GM21447 (cell line): ENCODE results near the gene ARPC1A.
"Not testable (repeated sequence)": the region's sequence is repeated elsewhere in the genome, so short reads cannot be mapped to it uniquely, and the experiment has no call there.

Experiments
- ATAC-seq: cut with Tn5 transposase; IDR thresholded peaks from one replicate; pipeline ENCODE4 v1.9.1; 2021; ENCODE audit not compliant: unreplicated experiment

The ARPC1A gene

GRCh38 chr7:99368750-99369389 is 43.2 kb downstream of the ARPC1A start:
- no peak for ATAC-seq

- no peak for ATAC-seq
Measured at GRCh38 chr7:99369767-99370391, 44.2 kb downstream of the ARPC1A start.

- no peak for ATAC-seq
Measured at GRCh38 chr7:99371376-99371920, 45.8 kb downstream of the ARPC1A start.

DNA sequence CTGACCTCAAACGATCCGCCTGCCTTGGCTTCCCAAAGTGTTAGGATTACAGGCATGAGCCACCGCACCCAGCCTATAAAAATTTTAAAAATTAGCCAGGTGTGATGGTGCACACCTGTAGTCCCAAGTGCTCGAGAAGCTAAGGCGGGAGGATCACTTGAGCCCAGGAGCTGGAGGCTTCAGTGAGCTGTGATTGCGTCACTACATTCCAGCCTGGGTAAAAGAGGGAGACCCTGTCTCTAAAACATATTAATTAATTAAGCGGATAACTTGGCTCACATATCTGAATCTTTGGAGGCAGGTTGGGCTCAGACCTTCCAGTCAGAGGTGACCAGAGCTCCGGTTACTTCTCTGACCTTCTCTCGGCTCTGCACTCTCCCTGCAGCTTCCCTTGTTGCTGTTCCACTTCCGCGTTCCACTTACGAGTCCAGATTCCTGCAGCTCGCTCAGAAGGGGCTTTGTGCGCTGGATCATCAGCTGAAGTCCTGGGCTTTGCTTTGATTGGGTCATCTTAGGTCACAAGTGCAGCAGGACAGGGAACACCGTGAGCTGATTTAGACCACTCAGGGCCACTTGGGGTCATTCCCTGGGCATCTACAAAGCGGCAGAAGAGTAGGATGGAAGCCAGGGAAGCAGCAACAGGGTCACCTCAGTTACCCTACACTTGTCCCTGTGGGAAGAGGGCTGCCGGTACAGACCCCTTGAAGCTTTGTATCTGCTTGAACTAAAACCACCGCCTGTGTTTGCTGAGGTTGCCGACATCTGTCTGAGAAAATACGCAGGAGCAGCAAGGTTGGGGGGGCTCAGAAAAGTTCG is 46.8 kb downstream of the ARPC1A start:
- no peak for ATAC-seq

GRCh38 chr7:99373091-99374066 is 47.7 kb downstream of the ARPC1A start:
- ATAC-seq: no peak

DNA sequence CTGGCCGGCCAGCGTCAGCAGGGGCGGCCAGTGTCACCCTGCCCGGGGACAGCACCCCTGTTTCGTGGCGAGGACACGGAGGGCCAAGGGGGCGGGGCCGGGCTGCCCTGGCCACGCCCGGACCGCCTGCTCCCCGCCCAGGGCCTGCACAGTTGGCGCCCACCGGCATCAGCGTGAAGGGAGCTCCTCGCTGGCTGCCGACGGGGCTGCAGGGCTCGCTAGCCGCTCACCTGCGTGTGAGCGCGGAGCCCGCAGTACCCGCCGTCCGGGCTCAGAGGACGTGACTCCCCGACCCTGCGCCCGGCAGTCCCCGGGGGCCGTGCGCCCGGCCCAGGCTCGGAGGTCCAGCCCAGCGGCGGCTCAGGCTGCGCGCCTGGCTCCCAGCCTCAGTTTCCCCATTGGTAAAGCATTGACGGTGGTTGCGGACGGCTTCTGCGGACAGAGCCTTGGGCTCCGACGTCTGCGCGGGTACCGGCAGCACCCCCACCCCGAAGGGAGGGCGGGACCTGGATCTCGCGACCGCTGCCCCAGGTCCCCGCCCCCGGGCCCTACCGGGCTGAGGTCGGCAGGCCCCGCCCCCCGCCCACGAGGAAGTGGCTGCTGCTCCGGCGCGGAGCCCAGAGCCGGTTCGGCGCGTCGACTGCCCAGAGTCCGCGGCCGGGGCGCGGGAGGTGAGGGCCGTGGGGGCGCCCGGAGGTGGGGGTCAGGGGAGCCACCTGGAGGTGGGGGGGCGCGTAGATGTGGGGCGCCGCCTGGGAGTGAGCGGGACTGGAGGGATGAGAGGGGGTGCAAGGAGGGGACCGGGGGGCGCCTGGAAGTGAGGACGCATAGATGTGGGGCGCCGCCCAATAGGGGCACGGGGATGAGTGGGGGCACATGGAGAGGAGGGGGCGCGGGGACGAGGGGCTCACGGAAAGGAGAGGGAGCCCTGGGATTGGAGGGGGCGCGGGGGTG is 48.7 kb downstream of the ARPC1A start, which contains the start of gene ARPC1B:
Gene ARPC1B (plus strand): TSS at position 620 of the 954 bp plus-strand sequence. CDS start 10,985 bp downstream, outside the sequence.
- ATAC-seq: peak; percentile 58

DNA sequence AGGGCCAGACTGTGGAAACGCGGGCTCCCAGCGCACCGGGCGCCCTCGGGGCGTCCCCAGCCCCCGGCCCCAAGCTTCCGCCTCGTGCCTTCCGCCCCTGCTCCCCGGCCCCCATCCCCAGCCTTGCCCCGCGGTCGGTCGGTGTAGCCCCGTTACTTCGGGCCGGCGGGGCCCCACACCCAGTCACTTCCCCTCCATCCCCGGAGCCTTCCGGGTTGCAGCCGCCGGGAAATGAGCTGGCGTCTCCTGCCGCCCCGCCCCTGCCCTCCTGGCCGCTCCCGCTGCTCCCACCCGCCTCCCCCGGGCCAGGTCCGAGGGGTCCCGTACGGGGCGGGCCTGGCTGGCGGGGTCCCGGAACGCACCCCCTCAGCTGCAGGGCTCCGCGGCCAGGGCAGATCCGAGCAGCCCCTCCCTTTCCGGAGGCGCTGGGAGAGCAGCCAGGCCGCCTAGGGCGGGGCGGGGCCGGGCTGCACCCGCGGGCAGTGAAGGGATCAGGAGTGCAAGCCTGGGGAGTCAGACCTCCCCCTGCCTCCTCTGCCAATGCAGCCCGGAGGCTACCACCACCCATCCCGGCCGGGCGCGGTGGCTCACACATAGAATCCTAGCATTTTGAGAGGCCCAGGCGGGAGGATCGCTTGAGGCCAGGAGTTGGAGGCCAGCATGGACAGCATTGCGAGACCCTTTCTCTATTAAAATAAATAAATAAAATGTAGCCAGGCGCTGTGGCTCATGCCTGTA is 49.5 kb downstream of the ARPC1A start:
- peak; percentile 42 for ATAC-seq

- peak; percentile 23 for ATAC-seq
Measured at GRCh38 chr7:99379043-99379577, 53.4 kb downstream of the ARPC1A start.

DNA sequence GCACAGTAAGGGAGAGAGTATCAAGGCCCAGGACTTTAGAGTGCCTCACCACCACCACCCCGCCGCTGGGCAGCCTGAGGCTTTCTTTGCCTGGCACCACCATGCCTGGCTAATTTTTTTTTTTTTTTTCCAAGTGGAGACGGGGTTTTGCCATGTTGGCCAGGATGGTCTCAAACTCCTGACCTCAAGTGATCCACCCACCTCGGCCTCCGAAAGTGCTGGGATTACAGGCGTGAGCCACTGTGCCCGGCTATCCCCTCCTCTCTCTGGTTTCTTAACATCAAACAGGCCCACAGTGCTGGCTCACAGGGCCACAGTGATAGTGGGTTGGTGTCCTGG is 54.0 kb downstream of the ARPC1A start:
- not testable (repeated sequence) for ATAC-seq

GRCh38 chr7:99380032-99380822 is 54.5 kb downstream of the ARPC1A start:
- peak; percentile 49 for ATAC-seq

GRCh38 chr7:99380823-99381663 is 55.3 kb downstream of the ARPC1A start:
- peak; percentile 75 for ATAC-seq

GRCh38 chr7:99381664-99382075 is 56.0 kb downstream of the ARPC1A start:
- no peak for ATAC-seq

- ATAC-seq: no peak
Measured at GRCh38 chr7:99383203-99383602, 57.5 kb downstream of the ARPC1A start.

DNA sequence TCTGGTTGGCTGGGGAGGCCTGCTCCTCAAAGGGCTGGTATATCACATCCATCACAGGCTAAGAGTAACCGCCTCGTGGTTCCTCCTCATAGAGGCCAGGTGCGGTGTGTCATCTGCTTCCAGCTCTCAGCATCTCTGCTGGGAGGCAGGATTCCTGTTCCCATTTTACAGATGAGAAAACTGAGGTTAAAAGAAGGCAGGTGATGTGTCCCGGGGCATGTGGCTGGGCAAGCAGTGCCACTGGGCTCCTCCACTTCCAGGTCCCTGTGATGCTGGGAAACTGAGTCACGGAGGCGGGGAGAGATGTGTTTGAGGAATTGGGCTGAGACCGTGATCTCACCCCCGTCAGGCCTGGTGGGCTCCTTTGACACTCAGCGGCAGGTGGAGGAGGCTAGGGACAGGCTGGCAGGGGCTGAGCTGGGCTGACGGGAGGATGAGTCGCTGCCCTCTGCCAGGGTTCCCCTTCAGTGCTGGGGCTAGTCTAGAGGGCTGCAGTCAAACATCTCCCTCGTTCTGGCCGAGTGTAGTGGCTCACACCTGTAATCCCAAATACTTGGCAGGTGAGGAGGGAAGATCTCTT is 58.2 kb downstream of the ARPC1A start:
- ATAC-seq: no peak

- no peak for ATAC-seq
Measured at GRCh38 chr7:99384523-99384922, 58.8 kb downstream of the ARPC1A start.

DNA sequence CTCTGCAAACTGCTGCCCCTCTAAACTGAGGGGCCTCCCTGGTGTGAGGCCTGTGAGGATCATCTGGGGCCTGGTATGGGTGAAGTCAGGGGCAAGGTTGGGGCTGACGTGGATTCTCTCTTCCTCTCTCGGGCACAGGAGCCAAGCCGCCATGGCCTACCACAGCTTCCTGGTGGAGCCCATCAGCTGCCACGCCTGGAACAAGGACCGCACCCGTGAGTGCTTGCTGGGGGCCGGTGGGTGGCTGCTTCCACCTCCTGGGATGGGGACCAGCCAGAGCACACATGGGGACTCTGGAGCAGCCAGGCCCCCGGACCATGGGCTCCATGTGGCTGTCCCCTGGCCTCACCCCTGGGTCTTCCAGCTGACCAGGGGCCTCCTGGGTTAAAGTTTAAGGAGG is 59.9 kb downstream of the ARPC1A start:
- ATAC-seq: no peak
